HepG2 (cell line): Measurements from ENCODE around the gene MSI2. TPM values are rescaled to one million over a fixed set of nuclear protein-coding genes. Genes with fewer than 3 reads are reported as not detected.

Experiments used
- ATAC-seq: fragments of 200-7000 bp; cut with Tn5 transposase; 3 replicates; pipeline ENCODE4 v1.9.1; 2020; ENCODE audit warnings: mild to moderate bottlenecking, moderate library complexity
- BruUV-seq: library from RNA; stranded (reverse); fragments of 400-500 nt; replicated peaks from 2 replicates; lab custom pipeline; 2021; lab: Mats Ljungman, UMichigan
- CTCF ChIA-PET: fragments of 300-600 bp; formaldehyde crosslinking; extraction: SDS; loops from one replicate; lab custom pipeline; 2021; ENCODE audit warnings: low total read pairs, inconsistent platforms, low intra/inter-chr PET ratio; lab: Yijun Ruan, JAX
- POLR2A ChIA-PET: fragments of 350-600 bp; sonication (Branson Sonifier 250); formaldehyde crosslinking; loops from one replicate; lab custom pipeline; 2020; ENCODE audit warnings: antibody characterized with exemption, inconsistent platforms; lab: Yijun Ruan, JAX
- DNase-seq: peaks from one replicate; pipeline ENCODE4 v3.0.0-alpha.2; 2015; ENCODE audit warnings: low spot score
- FAIRE-seq: peaks from 3 replicates; lab custom pipeline; 2011; peaks lifted over from hg19 to GRCh38; lab: Jason Lieb, UNC
- H2AFZ ChIP-seq: one replicate; pipeline ENCODE4 v1.6.1; 2011; ENCODE audit warnings: low read length, inconsistent platforms
- H3K27ac ChIP-seq: fragments of 300-600 bp; 3 replicates; pipeline ENCODE4 v1.8.0; 2011; ENCODE audit warnings: mixed run types, mild to moderate bottlenecking, mixed read lengths, low read length, inconsistent platforms; ENCODE audit not compliant: insufficient read depth; ENCODE audit errors: extremely low read length
- H3K27me3 ChIP-seq, 2 experiments: fragments of 200-600 bp in 1 of 2; 2 replicates in 1 of 2; 3 replicates in 1 of 2; pipeline versions ENCODE4 v1.6.0 to v1.8.0; 2011; ENCODE audit warnings: low read length in 2 of 2, mild to moderate bottlenecking in 2 of 2, moderate library complexity in 2 of 2, inconsistent platforms in 1 of 2; ENCODE audit not compliant: insufficient read depth in 2 of 2, control insufficient read depth in 1 of 2
- H3K36me3 ChIP-seq, 2 experiments: fragments of 200-600 bp in 1 of 2; replicated peaks in 1 of 2; 2 replicates in 1 of 2; 3 replicates in 1 of 2; pipeline versions ENCODE4 v1.5.1 to v1.8.0; 2011; ENCODE audit warnings: low read length in 2 of 2, inconsistent platforms in 1 of 2; ENCODE audit not compliant: insufficient read depth in 2 of 2, control insufficient read depth in 1 of 2
- H3K4me1 ChIP-seq: 2 replicates; pipeline ENCODE4 v1.5.1; 2012; ENCODE audit warnings: low read length, inconsistent platforms; ENCODE audit not compliant: insufficient read depth
- H3K4me2 ChIP-seq: 2 replicates; pipeline ENCODE4 v1.6.0; 2011; ENCODE audit warnings: low read depth, low read length, inconsistent platforms
- H3K4me3 ChIP-seq, 3 experiments: fragments of 200-600 bp in 1 of 3; sonication (generic), shearing (Covaris generic) in 1 of 3; replicated peaks in 1 of 3; 2 replicates each; pipeline ENCODE4 v1.5.1; 2011 to 2016; ENCODE audit warnings: low read length in 3 of 3, inconsistent platforms in 2 of 3, low read depth in 2 of 3, mild to moderate bottlenecking in 2 of 3, control low read depth in 1 of 3, mixed read lengths in 1 of 3; ENCODE audit not compliant: insufficient read depth in 1 of 3
- H3K79me2 ChIP-seq: one replicate; pipeline ENCODE4 v1.6.1; 2011; ENCODE audit warnings: low read length, inconsistent platforms; ENCODE audit not compliant: insufficient read depth
- H3K9ac ChIP-seq: 2 replicates; pipeline ENCODE4 v1.6.0; 2011; ENCODE audit warnings: mild to moderate bottlenecking, low read depth, low read length, inconsistent platforms; ENCODE audit not compliant: insufficient read depth
- H3K9me3 ChIP-seq: 2 replicates; pipeline ENCODE4 v1.5.1; 2012; ENCODE audit warnings: mild to moderate bottlenecking, low read length
- H4K20me1 ChIP-seq: 2 replicates; pipeline ENCODE4 v1.6.0; 2011; ENCODE audit warnings: inconsistent platforms, mild to moderate bottlenecking, low read length, moderate library complexity; ENCODE audit not compliant: insufficient read depth
- FOSL2 ChIP-seq: sonication (generic); formaldehyde crosslinking; IDR thresholded peaks from 2 replicates; pipeline ENCODE4 v1.4.0; 2020; ENCODE audit warnings: missing genetic modification reagents
- MAZ ChIP-seq, 2 experiments: sonication (generic) in 1 of 2; formaldehyde crosslinking in 1 of 2; IDR thresholded peaks; 2 replicates each; pipeline versions ENCODE4 v1.5.0 to v1.6.1; 2012 to 2020; ENCODE audit warnings: low read depth in 2 of 2, mild to moderate bottlenecking in 2 of 2, borderline replicate concordance in 1 of 2, improper control_type of control experiment in 1 of 2, low read length in 1 of 2, missing genetic modification reagents in 1 of 2, moderate library complexity in 1 of 2
- PAF1 ChIP-seq: IDR thresholded peaks from 2 replicates; pipeline ENCODE4 v1.6.1; 2016; ENCODE audit warnings: missing genetic modification reagents, missing compliant biosample characterization
- RXRA ChIP-seq: sonication (generic); formaldehyde crosslinking; IDR thresholded peaks from 2 replicates; pipeline ENCODE4 v1.5.1; 2020; ENCODE audit warnings: missing genetic modification reagents
- ZNF768 ChIP-seq: sonication (generic); formaldehyde crosslinking; IDR thresholded peaks from 2 replicates; pipeline ENCODE4 v1.4.0; 2020; ENCODE audit warnings: missing genetic modification reagents
- WGBS: methylation state at CpG from one replicate; pipeline ENCODE4 v1.1.6; 2017; ENCODE audit warnings: low lambda C conversion rate; 5-methylcytosine and 5-hydroxymethylcytosine counted together
- in situ Hi-C: cut with HindIII; loops from 2 replicates; pipeline ENCODE4 v1.10.0; 2017; ENCODE audit warnings: low pct_unique_long_range_greater_than_20kb; ENCODE audit not compliant: extremely low pct_ligation_motif_present
- intact Hi-C: fragments of 100-400 bp; cut with micrococcal nuclease; formaldehyde crosslinking; loops from one replicate; pipeline ENCODE4 v1.10.0; 2022; ENCODE audit not compliant: unreplicated experiment
- polyA plus RNA-seq, 8 experiments: library from polyadenylated mRNA; depleted of rRNA in 3 of 8; stranded (reverse) in 7 of 8; unstranded in 1 of 8; fragments of >200 nt; fragmentation: Illumina TruSeq in 4 of 8; extraction: Trizol in 4 of 8; gene quantifications; 2 replicates each; pipeline versions ENCODE4 v1.2.1 to v1.2.3, GENCODE V29; 2011 to 2016; ENCODE audit warnings: low read depth in 4 of 8, missing spikeins in 1 of 8, mixed read lengths in 1 of 8; ENCODE audit not compliant: insufficient read depth in 1 of 8
- total RNA-seq, 5 experiments: library from RNA; depleted of rRNA; stranded (reverse); fragments of >200 nt; fragmentation: Illumina TruSeq; extraction: Trizol; gene quantifications; 2 replicates each; pipeline ENCODE4 v1.2.3, GENCODE V29; 2016; ENCODE audit warnings: low read depth in 1 of 5
- TF ChIP-seq, protein P1 (sequence below): sonication (generic); formaldehyde crosslinking; IDR thresholded peaks from 2 replicates; pipeline ENCODE4 v1.5.0; 2020; ENCODE audit warnings: missing genetic modification reagents, mild to moderate bottlenecking, borderline replicate concordance
- TF ChIP-seq, protein P2 (sequence below): sonication (generic); formaldehyde crosslinking; IDR thresholded peaks from 2 replicates; pipeline ENCODE4 v1.8.0; 2022; ENCODE audit warnings: missing genetic modification reagents, mild to moderate bottlenecking, borderline replicate concordance
- TF ChIP-seq, protein P3 (sequence below): sonication (generic); formaldehyde crosslinking; IDR thresholded peaks from 2 replicates; pipeline ENCODE4 v1.5.0; 2020; ENCODE audit warnings: mild to moderate bottlenecking, missing genetic modification reagents
- TF ChIP-seq, protein P4 (sequence below): sonication (generic); formaldehyde crosslinking; IDR thresholded peaks from 2 replicates; pipeline ENCODE4 v1.5.1; 2020; ENCODE audit warnings: mild to moderate bottlenecking, missing genetic modification reagents, moderate library complexity

MSI2 gene
- total and polyA plus RNA-seq, 2 of the 13 experiments (the other 11 are each of a cell fraction or from before 2014, with no cell fraction given) = 77.5 to 78.4 TPM

DNA sequence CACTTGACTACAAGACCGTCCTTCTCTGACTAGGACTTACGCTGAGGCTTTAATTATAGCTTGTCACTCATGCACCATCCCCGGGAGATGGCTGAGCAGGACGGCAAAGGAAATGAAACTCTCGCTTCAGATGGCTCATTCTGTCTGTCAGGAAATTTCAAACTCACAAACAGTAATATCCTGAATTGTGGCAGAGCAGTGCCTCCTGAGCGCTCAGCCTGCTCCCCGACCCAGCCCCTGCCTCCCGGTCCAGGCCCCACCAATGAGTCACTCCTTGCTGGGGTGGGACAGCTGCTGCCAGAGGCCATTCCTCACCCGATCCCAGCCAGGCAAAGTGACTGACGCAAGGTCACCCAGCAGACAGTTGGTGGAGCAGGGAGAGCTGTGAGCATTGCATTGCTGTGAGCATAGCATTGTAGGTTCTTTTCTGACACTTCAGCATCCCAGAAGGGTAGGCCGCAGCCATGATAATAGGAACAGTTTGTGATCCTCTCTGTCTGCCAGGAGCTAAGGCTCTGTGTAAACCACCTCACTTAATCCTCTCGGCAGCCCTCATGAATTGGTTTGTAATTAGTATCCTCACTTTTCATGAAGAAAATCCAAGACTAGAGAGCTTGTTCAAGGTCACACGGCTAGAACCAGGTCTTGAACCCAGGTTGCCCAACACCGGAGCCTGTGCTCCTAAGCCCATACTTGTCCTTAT, 467.9 kb downstream of the MSI2 start:
- no peaks in the 10 kb centered on the region for H4K20me1 ChIP-seq
- intact Hi-C loops = no loop called here
- POLR2A ChIA-PET = no interaction called here
- peak; percentile 58 for ATAC-seq
- H3K9ac ChIP-seq = no peak overlapping the region
- peak overlapping the region; percentile 40 for H3K4me2 ChIP-seq
- BruUV-seq = no TSS peak
- no peak for FAIRE-seq
- H3K79me2 ChIP-seq = no peaks in the 10 kb centered on the region
- peaks cover 4 to 76% of the 10 kb centered on the region in 2 experiments; a peak in 4 of 5 replicates for H3K27me3 ChIP-seq
- CTCF ChIA-PET = no interaction called here
- no peaks in the 10 kb centered on the region for H3K9me3 ChIP-seq
- H3K36me3 ChIP-seq = no peaks in the 10 kb centered on the region
- TF ChIP-seq PAF1 = no peak
- TF ChIP-seq RXRA (CRISPR knock-in tag) = 0 out of 2 replicates have a peak, but pooled peaks have one; percentile 15
- TF ChIP-seq MAZ (IDR thresholded peaks at IDR 0.05; ENCODE audit: borderline replicate concordance, low read depth, low read length) = 0 out of 2 replicates have a peak, but pooled peaks have one; percentile 2
- TF ChIP-seq MAZ (CRISPR knock-in tag; IDR thresholded peaks at IDR 0.05; ENCODE audit: low read depth) = no peak
- TF ChIP-seq, protein P1, sequence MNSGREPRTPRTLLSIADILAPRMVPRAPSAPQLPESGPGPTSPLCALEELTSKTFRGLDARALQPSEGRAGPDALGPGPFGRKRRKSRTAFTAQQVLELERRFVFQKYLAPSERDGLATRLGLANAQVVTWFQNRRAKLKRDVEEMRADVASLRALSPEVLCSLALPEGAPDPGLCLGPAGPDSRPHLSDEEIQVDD (CRISPR knock-in tag) = no peak
- TF ChIP-seq, protein P2, sequence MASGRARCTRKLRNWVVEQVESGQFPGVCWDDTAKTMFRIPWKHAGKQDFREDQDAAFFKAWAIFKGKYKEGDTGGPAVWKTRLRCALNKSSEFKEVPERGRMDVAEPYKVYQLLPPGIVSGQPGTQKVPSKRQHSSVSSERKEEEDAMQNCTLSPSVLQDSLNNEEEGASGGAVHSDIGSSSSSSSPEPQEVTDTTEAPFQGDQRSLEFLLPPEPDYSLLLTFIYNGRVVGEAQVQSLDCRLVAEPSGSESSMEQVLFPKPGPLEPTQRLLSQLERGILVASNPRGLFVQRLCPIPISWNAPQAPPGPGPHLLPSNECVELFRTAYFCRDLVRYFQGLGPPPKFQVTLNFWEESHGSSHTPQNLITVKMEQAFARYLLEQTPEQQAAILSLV (CRISPR knock-in tag) = no peak
- TF ChIP-seq FOSL2 (CRISPR knock-in tag) = peak; percentile 83
- peak; percentile 23; the same call in 1 of the 2 replicates for TF ChIP-seq ZNF768
- TF ChIP-seq, protein P3, sequence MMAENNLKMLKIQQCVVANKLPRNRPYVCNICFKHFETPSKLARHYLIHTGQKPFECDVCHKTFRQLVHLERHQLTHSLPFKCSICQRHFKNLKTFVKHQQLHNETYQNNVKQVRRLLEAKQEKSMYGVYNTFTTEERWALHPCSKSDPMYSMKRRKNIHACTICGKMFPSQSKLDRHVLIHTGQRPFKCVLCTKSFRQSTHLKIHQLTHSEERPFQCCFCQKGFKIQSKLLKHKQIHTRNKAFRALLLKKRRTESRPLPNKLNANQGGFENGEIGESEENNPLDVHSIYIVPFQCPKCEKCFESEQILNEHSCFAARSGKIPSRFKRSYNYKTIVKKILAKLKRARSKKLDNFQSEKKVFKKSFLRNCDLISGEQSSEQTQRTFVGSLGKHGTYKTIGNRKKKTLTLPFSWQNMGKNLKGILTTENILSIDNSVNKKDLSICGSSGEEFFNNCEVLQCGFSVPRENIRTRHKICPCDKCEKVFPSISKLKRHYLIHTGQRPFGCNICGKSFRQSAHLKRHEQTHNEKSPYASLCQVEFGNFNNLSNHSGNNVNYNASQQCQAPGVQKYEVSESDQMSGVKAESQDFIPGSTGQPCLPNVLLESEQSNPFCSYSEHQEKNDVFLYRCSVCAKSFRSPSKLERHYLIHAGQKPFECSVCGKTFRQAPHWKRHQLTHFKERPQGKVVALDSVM = no peak
- TF ChIP-seq, protein P4, sequence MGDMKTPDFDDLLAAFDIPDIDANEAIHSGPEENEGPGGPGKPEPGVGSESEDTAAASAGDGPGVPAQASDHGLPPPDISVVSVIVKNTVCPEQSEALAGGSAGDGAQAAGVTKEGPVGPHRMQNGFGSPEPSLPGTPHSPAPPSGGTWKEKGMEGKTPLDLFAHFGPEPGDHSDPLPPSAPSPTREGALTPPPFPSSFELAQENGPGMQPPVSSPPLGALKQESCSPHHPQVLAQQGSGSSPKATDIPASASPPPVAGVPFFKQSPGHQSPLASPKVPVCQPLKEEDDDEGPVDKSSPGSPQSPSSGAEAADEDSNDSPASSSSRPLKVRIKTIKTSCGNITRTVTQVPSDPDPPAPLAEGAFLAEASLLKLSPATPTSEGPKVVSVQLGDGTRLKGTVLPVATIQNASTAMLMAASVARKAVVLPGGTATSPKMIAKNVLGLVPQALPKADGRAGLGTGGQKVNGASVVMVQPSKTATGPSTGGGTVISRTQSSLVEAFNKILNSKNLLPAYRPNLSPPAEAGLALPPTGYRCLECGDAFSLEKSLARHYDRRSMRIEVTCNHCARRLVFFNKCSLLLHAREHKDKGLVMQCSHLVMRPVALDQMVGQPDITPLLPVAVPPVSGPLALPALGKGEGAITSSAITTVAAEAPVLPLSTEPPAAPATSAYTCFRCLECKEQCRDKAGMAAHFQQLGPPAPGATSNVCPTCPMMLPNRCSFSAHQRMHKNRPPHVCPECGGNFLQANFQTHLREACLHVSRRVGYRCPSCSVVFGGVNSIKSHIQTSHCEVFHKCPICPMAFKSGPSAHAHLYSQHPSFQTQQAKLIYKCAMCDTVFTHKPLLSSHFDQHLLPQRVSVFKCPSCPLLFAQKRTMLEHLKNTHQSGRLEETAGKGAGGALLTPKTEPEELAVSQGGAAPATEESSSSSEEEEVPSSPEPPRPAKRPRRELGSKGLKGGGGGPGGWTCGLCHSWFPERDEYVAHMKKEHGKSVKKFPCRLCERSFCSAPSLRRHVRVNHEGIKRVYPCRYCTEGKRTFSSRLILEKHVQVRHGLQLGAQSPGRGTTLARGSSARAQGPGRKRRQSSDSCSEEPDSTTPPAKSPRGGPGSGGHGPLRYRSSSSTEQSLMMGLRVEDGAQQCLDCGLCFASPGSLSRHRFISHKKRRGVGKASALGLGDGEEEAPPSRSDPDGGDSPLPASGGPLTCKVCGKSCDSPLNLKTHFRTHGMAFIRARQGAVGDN = 0 out of 2 replicates have a peak, but pooled peaks have one; percentile 13
- TF ChIP-seq, all 625 proteins: peak for 5
- WGBS = 45% methylated on average over 12 of the region's 14 CpGs
- Histone ChIP-seq H3K27ac (no peak overlapping the region), H3K4me3 (no peak overlapping the region), H3K4me1 (no peaks in the 10 kb centered on the region), H2AFZ (no peak overlapping the region)
- no peak for DNase-seq
- in situ Hi-C loops = no loop called here
